Measurements from ENCODE around the gene KRTAP12-1.
"Not testable (repeated sequence)": the region's sequence is repeated elsewhere in the genome, so short reads cannot be mapped to it uniquely, and the experiment has no call there.

The KRTAP12-1 gene

GRCh38 chr21:44637851-44638348 lies 44.1 kb downstream of the KRTAP12-1 start:
- not testable (repeated sequence) for H3K9me3 ChIP-seq (ENCODE audit: control insufficient read depth, insufficient read depth, low read length); H3K36me3 ChIP-seq (ENCODE audit: control insufficient read depth, insufficient read depth, low read length); H3K4me3 ChIP-seq (ENCODE audit: low read depth, low read length); H3K4me1 ChIP-seq (ENCODE audit: control insufficient read depth, insufficient read depth, low read length); H3K27me3 ChIP-seq (ENCODE audit: control insufficient read depth, insufficient read depth, low read length); H3K9ac ChIP-seq (ENCODE audit: low read depth, low read length); H3K27ac ChIP-seq (ENCODE audit: low read depth, low read length)

GRCh38 chr21:44637018-44637850 lies 44.7 kb downstream of the KRTAP12-1 start, which contains the start of gene KRTAP10-10:
Gene KRTAP10-10, plus strand, starts transcription at chr21:44637356. Its CDS starts 62 bp downstream, at chr21:44637418.
- H3K27ac ChIP-seq (ENCODE audit: low read depth, low read length), result no peak within 1 kb of the TSS
- no peaks in the 10 kb centered on the region for H3K4me1 ChIP-seq (ENCODE audit: control insufficient read depth, insufficient read depth, low read length)
- no peaks in the 10 kb centered on the region for H3K36me3 ChIP-seq (ENCODE audit: control insufficient read depth, insufficient read depth, low read length)
- no peak within 1 kb of the TSS for H3K4me3 ChIP-seq (ENCODE audit: low read depth, low read length)
- H3K9me3 ChIP-seq (ENCODE audit: control insufficient read depth, insufficient read depth, low read length), result no peaks in the 10 kb centered on the region
- H3K27me3 ChIP-seq (ENCODE audit: control insufficient read depth, insufficient read depth, low read length), result no peaks in the 10 kb centered on the region
- no peak within 1 kb of the TSS for H3K9ac ChIP-seq (ENCODE audit: low read depth, low read length)

GRCh38 chr21:44636209-44637017 lies 45.5 kb downstream of the KRTAP12-1 start:
- Histone ChIP-seq H3K27ac (ENCODE audit: low read depth, low read length) (no peak overlapping the region), H3K4me3 (ENCODE audit: low read depth, low read length) (no peak overlapping the region), H3K9me3 (ENCODE audit: control insufficient read depth, insufficient read depth, low read length) (no peaks in the 10 kb centered on the region), H3K36me3 (ENCODE audit: control insufficient read depth, insufficient read depth, low read length) (no peaks in the 10 kb centered on the region), H3K27me3 (ENCODE audit: control insufficient read depth, insufficient read depth, low read length) (no peaks in the 10 kb centered on the region), H3K4me1 (ENCODE audit: control insufficient read depth, insufficient read depth, low read length) (no peaks in the 10 kb centered on the region), H3K9ac (ENCODE audit: low read depth, low read length) (no peak overlapping the region)

- Histone ChIP-seq H3K27me3 (ENCODE audit: control insufficient read depth, insufficient read depth, low read length) (no peaks in the 10 kb centered on the region), H3K9ac (ENCODE audit: low read depth, low read length) (no peak overlapping the region), H3K4me3 (ENCODE audit: low read depth, low read length) (no peak overlapping the region), H3K9me3 (ENCODE audit: control insufficient read depth, insufficient read depth, low read length) (no peaks in the 10 kb centered on the region), H3K36me3 (ENCODE audit: control insufficient read depth, insufficient read depth, low read length) (no peaks in the 10 kb centered on the region), H3K4me1 (ENCODE audit: control insufficient read depth, insufficient read depth, low read length) (no peaks in the 10 kb centered on the region), H3K27ac (ENCODE audit: low read depth, low read length) (no peak overlapping the region)
Measured at GRCh38 chr21:44632067-44632466, 49.9 kb downstream of the KRTAP12-1 start.
